HepG2 (cell line): Measurements from ENCODE around the gene KMT5C. TPM values are rescaled to one million over a fixed set of nuclear protein-coding genes. Genes with fewer than 3 reads are reported as not detected.

ENCODE experiments used
- BORCS8-MEF2B ChIP-seq: sonication (generic); formaldehyde crosslinking; IDR thresholded peaks from 2 replicates; pipeline ENCODE4 v1.8.0; 2022; ENCODE audit warnings: mild to moderate bottlenecking, missing genetic modification reagents
- MYC ChIP-seq: sonication (generic); formaldehyde crosslinking; IDR thresholded peaks from 2 replicates; pipeline ENCODE4 v1.9.0; 2021; ENCODE audit warnings: missing genetic modification reagents, borderline replicate concordance
- SMC3 ChIP-seq: IDR thresholded peaks from 2 replicates; pipeline ENCODE4 v1.6.1; 2011; ENCODE audit warnings: low read length, improper control_type of control experiment
- SP4 ChIP-seq: sonication (generic); formaldehyde crosslinking; IDR thresholded peaks from 2 replicates; pipeline ENCODE4 v1.8.1; 2023; ENCODE audit warnings: mild to moderate bottlenecking, missing genetic modification reagents
- ZNF224 ChIP-seq: sonication (generic); formaldehyde crosslinking; IDR thresholded peaks from 2 replicates; pipeline ENCODE4 v1.5.0; 2020; ENCODE audit warnings: mild to moderate bottlenecking, missing genetic modification reagents
- polyA plus RNA-seq, 8 experiments: library from polyadenylated mRNA; depleted of rRNA in 3 of 8; stranded (reverse) in 7 of 8; unstranded in 1 of 8; fragments of >200 nt; fragmentation: Illumina TruSeq in 4 of 8; extraction: Trizol in 4 of 8; gene quantifications; 2 replicates each; pipeline versions ENCODE4 v1.2.1 to v1.2.3, GENCODE V29; 2011 to 2016; ENCODE audit warnings: low read depth in 4 of 8, missing spikeins in 1 of 8, mixed read lengths in 1 of 8; ENCODE audit not compliant: insufficient read depth in 1 of 8
- total RNA-seq, 5 experiments: library from RNA; depleted of rRNA; stranded (reverse); fragments of >200 nt; fragmentation: Illumina TruSeq; extraction: Trizol; gene quantifications; 2 replicates each; pipeline ENCODE4 v1.2.3, GENCODE V29; 2016; ENCODE audit warnings: low read depth in 1 of 5
- TF ChIP-seq, protein P1 (sequence below): sonication (generic); formaldehyde crosslinking; IDR thresholded peaks from 2 replicates; pipeline ENCODE4 v1.5.1; 2020; ENCODE audit warnings: mild to moderate bottlenecking, missing genetic modification reagents, moderate library complexity
- TF ChIP-seq, protein P2 (sequence below): sonication (generic); formaldehyde crosslinking; IDR thresholded peaks from 2 replicates; pipeline ENCODE4 v1.5.0; 2020; ENCODE audit warnings: mild to moderate bottlenecking, missing genetic modification reagents, moderate library complexity
- TF ChIP-seq, protein P3 (sequence below): IDR thresholded peaks from 2 replicates; pipeline ENCODE4 v1.6.1; 2016; ENCODE audit warnings: missing genetic modification reagents, missing compliant biosample characterization
- TF ChIP-seq, protein P4 (sequence below): sonication (generic); formaldehyde crosslinking; IDR thresholded peaks from 2 replicates; pipeline ENCODE4 v1.5.0; 2020; ENCODE audit warnings: mild to moderate bottlenecking, missing genetic modification reagents, borderline replicate concordance

The KMT5C gene
- total and polyA plus RNA-seq, 2 of the 13 experiments (the other 11 are each of a cell fraction or from before 2014, with no cell fraction given), result 5.5 to 9.0 TPM

DNA sequence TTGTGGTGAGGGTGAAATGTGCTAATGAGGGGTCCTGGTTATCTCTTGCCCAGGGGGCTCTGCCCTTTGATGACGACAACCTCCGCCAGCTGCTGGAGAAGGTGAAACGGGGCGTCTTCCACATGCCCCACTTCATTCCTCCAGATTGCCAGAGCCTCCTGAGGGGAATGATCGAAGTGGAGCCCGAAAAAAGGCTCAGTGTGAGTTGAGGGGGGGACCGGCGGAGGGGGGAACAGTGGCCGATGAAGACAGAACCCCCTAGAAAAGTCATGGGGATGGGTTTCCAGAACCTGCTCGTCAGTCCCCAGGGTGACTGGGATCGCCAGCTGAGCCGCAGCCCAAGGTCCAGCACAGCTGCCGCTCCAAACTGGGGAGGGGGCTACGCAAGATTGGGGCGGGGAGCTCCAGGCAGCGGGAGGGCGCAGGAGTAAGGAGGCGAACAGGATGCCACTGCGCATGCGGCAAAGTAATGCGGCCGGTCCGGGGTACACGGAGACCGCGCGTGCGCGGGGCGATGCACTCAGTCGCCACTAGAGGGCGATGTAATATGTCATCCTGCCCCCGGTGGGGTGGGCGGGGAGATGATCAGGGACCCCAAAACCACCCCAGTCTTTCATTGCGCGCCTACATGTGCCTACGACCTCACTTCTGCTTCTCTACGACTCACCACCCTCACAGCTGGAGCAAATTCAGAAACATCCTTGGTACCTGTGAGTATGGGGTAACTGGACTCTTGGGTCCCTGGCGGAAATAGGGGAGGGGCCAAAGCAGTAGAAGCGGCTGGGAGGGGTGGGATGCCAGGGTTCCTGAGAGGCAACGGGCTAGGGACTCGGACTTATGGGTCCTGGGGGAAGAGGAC lies 38.0 kb upstream of the KMT5C start (continued):
- TF ChIP-seq, protein P1, sequence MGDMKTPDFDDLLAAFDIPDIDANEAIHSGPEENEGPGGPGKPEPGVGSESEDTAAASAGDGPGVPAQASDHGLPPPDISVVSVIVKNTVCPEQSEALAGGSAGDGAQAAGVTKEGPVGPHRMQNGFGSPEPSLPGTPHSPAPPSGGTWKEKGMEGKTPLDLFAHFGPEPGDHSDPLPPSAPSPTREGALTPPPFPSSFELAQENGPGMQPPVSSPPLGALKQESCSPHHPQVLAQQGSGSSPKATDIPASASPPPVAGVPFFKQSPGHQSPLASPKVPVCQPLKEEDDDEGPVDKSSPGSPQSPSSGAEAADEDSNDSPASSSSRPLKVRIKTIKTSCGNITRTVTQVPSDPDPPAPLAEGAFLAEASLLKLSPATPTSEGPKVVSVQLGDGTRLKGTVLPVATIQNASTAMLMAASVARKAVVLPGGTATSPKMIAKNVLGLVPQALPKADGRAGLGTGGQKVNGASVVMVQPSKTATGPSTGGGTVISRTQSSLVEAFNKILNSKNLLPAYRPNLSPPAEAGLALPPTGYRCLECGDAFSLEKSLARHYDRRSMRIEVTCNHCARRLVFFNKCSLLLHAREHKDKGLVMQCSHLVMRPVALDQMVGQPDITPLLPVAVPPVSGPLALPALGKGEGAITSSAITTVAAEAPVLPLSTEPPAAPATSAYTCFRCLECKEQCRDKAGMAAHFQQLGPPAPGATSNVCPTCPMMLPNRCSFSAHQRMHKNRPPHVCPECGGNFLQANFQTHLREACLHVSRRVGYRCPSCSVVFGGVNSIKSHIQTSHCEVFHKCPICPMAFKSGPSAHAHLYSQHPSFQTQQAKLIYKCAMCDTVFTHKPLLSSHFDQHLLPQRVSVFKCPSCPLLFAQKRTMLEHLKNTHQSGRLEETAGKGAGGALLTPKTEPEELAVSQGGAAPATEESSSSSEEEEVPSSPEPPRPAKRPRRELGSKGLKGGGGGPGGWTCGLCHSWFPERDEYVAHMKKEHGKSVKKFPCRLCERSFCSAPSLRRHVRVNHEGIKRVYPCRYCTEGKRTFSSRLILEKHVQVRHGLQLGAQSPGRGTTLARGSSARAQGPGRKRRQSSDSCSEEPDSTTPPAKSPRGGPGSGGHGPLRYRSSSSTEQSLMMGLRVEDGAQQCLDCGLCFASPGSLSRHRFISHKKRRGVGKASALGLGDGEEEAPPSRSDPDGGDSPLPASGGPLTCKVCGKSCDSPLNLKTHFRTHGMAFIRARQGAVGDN (CRISPR knock-in tag), result peak; percentile 73
- TF ChIP-seq SP4 (peak; percentile 38; the same call in 1 of the 2 replicates), ZNF224 (CRISPR knock-in tag) (peak; percentile 83; the same call in 1 of the 2 replicates), SMC3 (peak; percentile 58), BORCS8-MEF2B (CRISPR knock-in tag) (peak; percentile 41; the same call in 1 of the 2 replicates), MYC (CRISPR knock-in tag) (peak; percentile 53)
- TF ChIP-seq, protein P2, sequence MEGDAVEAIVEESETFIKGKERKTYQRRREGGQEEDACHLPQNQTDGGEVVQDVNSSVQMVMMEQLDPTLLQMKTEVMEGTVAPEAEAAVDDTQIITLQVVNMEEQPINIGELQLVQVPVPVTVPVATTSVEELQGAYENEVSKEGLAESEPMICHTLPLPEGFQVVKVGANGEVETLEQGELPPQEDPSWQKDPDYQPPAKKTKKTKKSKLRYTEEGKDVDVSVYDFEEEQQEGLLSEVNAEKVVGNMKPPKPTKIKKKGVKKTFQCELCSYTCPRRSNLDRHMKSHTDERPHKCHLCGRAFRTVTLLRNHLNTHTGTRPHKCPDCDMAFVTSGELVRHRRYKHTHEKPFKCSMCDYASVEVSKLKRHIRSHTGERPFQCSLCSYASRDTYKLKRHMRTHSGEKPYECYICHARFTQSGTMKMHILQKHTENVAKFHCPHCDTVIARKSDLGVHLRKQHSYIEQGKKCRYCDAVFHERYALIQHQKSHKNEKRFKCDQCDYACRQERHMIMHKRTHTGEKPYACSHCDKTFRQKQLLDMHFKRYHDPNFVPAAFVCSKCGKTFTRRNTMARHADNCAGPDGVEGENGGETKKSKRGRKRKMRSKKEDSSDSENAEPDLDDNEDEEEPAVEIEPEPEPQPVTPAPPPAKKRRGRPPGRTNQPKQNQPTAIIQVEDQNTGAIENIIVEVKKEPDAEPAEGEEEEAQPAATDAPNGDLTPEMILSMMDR, result peak; percentile 97
- TF ChIP-seq, protein P3, sequence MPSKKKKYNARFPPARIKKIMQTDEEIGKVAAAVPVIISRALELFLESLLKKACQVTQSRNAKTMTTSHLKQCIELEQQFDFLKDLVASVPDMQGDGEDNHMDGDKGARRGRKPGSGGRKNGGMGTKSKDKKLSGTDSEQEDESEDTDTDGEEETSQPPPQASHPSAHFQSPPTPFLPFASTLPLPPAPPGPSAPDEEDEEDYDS (CRISPR knock-in tag), result no peak; the same call in 1 of the 2 replicates
- TF ChIP-seq, protein P4, sequence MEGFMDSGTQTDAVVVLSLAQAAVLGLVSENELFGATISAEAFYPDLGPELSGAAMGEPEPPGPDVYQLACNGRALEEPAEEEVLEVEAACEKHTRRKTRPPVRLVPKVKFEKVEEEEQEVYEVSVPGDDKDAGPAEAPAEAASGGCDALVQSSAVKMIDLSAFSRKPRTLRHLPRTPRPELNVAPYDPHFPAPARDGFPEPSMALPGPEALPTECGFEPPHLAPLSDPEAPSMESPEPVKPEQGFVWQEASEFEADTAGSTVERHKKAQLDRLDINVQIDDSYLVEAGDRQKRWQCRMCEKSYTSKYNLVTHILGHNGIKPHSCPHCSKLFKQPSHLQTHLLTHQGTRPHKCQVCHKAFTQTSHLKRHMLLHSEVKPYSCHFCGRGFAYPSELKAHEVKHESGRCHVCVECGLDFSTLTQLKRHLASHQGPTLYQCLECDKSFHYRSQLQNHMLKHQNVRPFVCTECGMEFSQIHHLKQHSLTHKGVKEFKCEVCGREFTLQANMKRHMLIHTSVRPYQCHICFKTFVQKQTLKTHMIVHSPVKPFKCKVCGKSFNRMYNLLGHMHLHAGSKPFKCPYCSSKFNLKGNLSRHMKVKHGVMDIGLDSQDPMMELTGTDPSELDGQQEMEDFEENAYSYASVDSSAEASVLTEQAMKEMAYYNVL (CRISPR knock-in tag), result no peak
